SK-N-MC (cell line): Measurements from ENCODE around the gene SENP3.

ENCODE experiments used
- EZH2 ChIP-seq: fragments of 200-600 bp; sonication (generic); IDR thresholded peaks from one replicate; pipeline ENCODE4 v1.6.1; 2017; ENCODE audit warnings: antibody characterized with exemption
- POLR2AphosphoS5 ChIP-seq: IDR thresholded peaks from 2 replicates; pipeline ENCODE4 v1.6.1; 2012; ENCODE audit warnings: mild to moderate bottlenecking, low read depth, low read length, borderline replicate concordance

GRCh38 chr17:7515911-7516610 lies 45.7 kb upstream of the SENP3 start:
- TF ChIP-seq POLR2AphosphoS5, result no peak
- TF ChIP-seq EZH2, result no peak
